ENCODE data around the gene GPR31.

Gene GPR31

DNA sequence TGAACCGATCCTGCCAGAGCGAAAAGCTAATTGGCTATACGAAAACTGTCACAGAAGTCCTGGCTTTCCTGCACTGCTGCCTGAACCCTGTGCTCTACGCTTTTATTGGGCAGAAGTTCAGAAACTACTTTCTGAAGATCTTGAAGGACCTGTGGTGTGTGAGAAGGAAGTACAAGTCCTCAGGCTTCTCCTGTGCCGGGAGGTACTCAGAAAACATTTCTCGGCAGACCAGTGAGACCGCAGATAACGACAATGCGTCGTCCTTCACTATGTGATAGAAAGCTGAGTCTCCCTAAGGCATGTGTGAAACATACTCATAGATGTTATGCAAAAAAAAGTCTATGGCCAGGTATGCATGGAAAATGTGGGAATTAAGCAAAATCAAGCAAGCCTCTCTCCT lies 20.7 kb downstream of the GPR31 start:
- DNase-seq = no peak

DNA sequence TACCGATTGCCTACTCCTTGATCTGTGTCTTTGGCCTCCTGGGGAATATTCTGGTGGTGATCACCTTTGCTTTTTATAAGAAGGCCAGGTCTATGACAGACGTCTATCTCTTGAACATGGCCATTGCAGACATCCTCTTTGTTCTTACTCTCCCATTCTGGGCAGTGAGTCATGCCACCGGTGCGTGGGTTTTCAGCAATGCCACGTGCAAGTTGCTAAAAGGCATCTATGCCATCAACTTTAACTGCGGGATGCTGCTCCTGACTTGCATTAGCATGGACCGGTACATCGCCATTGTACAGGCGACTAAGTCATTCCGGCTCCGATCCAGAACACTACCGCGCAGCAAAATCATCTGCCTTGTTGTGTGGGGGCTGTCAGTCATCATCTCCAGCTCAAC lies 21.4 kb downstream of the GPR31 start:
- no peak for DNase-seq

DNA sequence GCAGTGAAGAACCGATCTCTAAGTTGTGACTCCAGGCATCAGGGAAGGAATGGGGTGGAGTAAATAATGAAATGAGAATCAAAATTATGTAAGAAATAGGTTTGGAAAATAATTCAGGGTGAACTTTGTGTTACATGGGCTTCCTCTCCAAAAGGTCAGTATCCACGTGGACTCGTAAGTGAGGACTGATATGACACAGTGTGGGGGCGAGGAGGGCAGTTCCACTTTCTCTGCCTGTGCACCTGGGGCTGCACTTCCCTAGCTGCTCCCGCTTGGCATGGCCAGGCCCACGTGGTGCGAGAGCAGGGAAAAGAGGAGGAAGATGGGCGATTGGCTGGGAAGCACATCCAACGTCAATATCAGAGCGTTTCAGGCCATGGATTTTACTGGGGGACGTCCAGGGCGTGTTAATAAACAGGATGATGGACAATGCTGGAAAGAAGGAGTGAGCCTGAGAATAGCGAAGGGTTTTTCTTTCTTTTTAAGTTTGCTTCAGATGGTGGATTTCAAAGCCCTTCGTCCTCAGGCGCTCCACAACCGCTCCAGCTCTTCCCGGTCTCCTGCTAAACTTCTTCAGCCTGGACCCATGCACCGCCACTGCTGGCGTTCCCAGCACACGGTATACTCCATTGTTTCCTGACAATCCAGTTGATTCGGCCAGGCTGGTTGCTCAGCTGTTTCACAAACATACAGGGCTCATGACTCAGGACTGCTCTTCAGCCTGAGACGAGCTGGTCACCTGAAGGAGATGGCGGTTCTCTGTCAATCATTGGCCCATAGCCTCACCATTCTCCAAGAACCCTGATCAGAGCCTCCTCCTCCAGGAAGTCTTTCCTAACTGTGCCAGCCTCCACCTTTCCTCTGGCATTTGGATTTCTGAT lies 23.1 kb downstream of the GPR31 start:
- no peak for DNase-seq

GRCh38 chr6:167130712-167131684 lies 26.8 kb downstream of the GPR31 start:
- DNase-seq = no peak

GRCh38 chr6:167130008-167130677 lies 27.6 kb downstream of the GPR31 start:
- no peak for DNase-seq

- no peak for DNase-seq
Observed at GRCh38 chr6:167129562-167129961, 28.2 kb downstream of the GPR31 start.

- no peak for DNase-seq
Observed at GRCh38 chr6:167129159-167129558, 28.6 kb downstream of the GPR31 start.

GRCh38 chr6:167127785-167128531 lies 29.8 kb downstream of the GPR31 start:
- DNase-seq = no peak

- no peak for DNase-seq
Observed at GRCh38 chr6:167125855-167126349, 31.9 kb downstream of the GPR31 start.

- DNase-seq = no peak
Observed at GRCh38 chr6:167125410-167125809, 32.4 kb downstream of the GPR31 start.

DNA sequence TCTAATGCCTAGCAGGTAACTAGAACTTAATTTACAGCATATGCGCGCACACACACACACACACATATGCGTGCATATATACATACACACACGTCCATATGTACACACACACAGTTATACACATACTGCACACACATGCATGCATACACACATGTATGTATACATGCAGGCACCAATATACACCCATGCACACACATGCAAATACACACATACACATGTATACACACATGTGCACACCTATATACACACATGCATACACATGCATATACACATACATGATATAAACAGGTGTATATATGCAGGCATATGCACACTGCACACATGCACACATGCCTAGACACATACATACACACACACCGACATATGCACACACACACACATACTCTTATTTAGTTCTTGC lies 33.0 kb downstream of the GPR31 start:
- no peak for DNase-seq

- no peak for DNase-seq
Observed at GRCh38 chr6:167122827-167123657, 34.7 kb downstream of the GPR31 start, which contains the start of gene CCR6. Gene CCR6 (plus strand): TSS chr6:167123096. CDS start chr6:167136135, 13,039 bp downstream.

DNA sequence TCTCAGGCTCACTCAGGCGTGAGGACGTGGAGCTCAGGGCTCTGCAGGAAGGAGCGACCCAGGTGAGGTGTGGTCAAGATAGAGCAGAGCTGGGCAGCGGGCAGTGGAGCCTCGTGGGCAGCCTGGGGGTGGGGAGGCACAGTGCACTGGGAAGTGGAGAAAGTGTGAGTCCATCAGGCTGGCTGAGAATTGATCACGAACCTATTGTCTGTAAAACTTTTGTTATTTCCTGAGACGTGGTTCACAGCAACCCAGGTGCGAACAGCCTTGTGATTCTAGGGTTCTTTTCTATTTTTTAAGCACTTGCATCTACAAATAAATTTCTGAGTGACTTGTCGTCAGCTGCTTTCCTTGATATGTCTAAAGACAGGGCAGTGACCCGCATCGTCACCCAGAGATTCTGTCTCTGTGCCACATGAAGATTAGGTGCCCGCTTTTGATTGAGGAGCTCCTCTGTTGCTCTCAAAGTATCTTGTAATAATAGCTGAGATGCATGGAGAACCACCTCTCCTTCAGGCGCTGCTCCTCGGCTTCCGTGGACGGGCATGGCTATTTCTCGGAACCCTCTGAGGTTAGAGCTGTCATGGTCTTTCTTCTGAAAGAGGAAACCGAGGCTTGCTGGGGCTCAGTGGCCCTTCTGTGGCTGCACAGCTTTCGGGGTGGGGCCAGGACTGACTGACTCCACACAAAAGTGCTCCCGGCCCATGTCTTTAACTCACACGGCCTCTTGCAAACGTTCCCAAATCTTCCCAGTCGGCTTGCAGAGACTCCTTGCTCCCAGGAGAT lies 35.5 kb downstream of the GPR31 start:
- no peak for DNase-seq

GRCh38 chr6:167121335-167121841 lies 36.4 kb downstream of the GPR31 start:
- no peak for DNase-seq

- no peak for DNase-seq
Observed at GRCh38 chr6:167120583-167120903, 37.2 kb downstream of the GPR31 start.

GRCh38 chr6:167119670-167120582 lies 37.9 kb downstream of the GPR31 start:
- DNase-seq = no peak

DNA sequence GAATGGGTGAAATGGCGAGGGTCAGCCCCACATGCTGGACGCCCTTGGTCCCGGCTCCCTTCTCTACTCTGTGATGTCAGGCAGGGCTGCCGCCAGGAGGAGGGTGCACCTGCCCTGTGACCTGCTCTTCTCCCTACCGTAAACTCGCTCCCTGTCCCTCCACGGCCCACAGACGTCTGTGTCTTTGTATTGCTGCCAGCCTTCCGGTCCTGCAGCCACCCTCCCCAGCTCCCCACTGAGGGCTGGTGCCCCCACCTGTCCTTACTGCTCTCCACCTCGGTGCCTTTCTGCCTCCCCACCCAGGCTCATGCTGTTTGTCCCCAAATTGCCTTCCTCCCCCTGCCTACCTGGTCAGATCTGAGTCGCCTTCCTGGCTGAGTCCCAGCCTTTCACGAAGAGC lies 38.9 kb downstream of the GPR31 start:
- no peak for DNase-seq

DNA sequence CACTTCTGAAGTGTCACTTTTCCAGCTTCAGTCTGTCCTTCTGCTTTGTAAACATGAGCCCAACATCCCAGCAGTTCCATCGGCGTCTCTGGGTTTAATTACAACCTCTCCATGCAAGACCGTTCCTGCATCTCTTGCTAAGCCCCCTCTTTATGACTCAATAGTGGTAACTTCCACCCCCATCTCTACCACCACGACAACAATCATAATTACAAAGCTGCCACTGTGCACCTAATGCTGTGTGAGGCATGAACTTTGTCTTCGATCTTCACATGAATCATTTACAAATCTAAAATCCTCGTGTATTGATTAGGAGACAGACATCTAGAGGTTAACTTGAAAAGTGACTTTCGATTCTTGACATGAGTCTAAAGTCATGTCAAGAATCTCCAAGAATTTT lies 39.8 kb downstream of the GPR31 start:
- no peak for DNase-seq

- no peak for DNase-seq
Observed at GRCh38 chr6:167116838-167117228, 40.9 kb downstream of the GPR31 start.

Data from stimulated activated CD4-positive, alpha-beta T cell treated with anti-CD3 and anti-CD28 coated beads, Interleukin-12 subunit alpha, Interleukin-12 subunit beta, amount 100 ng/mL, for 4 hours (primary cell).